T1000 (cell line): ENCODE measurements around the gene SEC23A.
"Not testable (repeated sequence)": the region's sequence is repeated elsewhere in the genome, so short reads cannot be mapped to it uniquely, and the experiment has no call there.

Source experiments
- DNase-seq: peaks from one replicate; lab custom pipeline; 2025; ENCODE audit warnings: mixed read lengths; lab: John Stamatoyannopoulos, UW

Gene SEC23A

GRCh38 chr14:39091716-39092115, 11.3 kb downstream of the SEC23A start:
- DNase-seq: no peak

DNA sequence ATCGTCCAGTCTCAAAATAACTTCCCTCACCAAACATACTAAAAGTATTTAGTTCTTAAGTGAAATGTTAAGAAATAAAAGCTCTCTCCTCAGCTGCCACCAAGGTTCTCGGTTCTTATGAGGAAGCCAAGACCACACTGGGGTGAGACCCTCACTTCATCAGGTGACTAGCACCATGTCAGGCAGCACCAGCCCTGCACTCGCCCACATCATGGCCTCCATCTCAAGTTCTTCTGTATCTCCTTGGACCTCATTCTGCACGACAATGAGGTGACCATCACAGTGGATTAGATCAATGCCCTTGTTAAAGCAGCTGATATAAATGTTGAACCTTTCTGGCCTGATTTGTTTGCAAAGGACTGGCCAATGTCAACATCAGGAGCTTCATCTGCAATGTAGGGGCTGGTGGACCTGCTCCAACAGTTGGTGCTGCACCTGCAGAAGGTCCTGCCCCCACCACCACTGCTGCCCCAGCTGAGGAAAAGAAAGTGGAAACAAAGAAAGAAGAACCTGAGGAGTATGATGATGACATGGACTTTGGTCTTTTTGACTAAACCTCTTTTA, 12.4 kb downstream of the SEC23A start:
- no peak for DNase-seq

GRCh38 chr14:39087493-39087892, 15.5 kb downstream of the SEC23A start:
- DNase-seq: no peak

- no peak for DNase-seq
Observed at GRCh38 chr14:39085933-39086332, 17.1 kb downstream of the SEC23A start.

GRCh38 chr14:39083127-39083526, 19.9 kb downstream of the SEC23A start:
- DNase-seq: no peak

DNA sequence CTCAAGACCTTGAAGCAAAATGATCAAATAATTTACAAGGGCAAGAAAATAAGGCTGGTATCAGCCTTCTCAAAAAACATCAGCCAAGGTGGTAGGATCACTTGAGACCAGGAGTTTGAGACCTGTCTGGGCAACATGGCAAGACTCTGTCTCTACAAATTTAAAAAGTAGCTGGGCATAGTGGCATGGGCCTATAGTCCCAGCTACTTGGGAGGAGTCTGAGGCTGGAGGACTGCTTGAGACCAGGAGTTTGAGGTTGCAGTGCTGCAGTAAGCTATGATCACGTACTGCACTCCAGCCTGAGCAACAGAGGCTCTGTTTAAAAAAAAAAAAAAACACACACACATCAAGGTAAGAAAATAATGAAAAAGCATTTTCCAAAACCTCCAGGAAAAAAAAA, 22.1 kb downstream of the SEC23A start:
- DNase-seq: no peak

DNA sequence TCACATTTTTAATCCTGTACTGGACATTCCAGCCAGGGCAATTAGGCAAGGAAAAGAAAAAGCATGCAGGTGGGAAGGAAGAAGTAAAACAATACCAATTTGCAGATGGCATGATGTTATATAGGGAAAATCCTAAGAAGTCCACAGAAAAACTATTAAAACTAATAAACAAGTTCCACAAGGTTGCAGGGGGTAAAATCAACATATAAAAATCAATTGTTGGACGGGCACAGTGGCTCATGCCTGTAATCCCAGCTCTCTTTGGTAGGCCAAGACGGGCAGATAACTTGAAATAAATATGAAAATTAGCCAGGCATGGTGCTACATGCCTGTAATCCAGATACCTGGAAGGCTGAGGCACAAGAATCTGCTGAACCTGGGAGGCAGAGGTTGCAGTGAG, 31.9 kb downstream of the SEC23A start:
- no peak for DNase-seq

GRCh38 chr14:39069923-39070322, 33.1 kb downstream of the SEC23A start:
- no peak for DNase-seq

GRCh38 chr14:39069169-39069805, 33.7 kb downstream of the SEC23A start:
- DNase-seq: not testable (repeated sequence)

- no peak for DNase-seq
Observed at GRCh38 chr14:39060818-39061437, 42.1 kb downstream of the SEC23A start.

DNA sequence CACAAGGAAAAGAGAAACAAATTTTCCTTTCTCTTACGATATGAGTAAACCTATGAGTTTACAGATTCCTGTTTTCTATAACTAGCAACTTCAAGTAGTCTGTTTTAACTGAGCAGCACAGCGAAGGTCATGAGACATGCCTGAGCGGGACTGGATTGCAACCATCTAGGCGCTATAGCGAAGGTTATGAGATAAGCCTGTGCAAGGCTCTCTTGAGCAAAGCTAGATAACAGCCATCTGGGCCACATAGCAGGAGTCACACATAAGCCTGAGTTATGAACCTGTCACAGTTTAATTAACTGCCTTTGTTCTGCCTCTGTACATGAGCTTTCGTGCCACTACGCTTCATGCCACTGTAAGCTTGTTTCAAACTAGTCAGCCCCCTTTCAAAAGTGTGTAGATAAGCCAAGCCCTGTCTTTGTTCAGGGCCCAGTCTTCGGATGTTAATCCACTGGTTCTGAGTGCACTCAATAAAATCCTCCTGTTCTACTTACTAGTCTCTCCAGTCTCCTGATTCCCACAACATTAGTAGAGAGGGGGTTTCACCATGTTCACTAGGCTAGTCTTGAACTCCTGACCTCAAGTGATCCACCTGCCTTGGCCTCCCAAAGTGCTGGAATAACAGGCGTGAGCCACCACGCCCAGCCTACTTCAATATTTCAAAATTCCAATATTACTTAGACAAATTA, 47.1 kb downstream of the SEC23A start:
- no peak for DNase-seq

- DNase-seq: not testable (repeated sequence)
Observed at GRCh38 chr14:39052869-39053454, 50.1 kb downstream of the SEC23A start.

GRCh38 chr14:39050389-39050788, 52.6 kb downstream of the SEC23A start:
- DNase-seq: peak; percentile 30

DNA sequence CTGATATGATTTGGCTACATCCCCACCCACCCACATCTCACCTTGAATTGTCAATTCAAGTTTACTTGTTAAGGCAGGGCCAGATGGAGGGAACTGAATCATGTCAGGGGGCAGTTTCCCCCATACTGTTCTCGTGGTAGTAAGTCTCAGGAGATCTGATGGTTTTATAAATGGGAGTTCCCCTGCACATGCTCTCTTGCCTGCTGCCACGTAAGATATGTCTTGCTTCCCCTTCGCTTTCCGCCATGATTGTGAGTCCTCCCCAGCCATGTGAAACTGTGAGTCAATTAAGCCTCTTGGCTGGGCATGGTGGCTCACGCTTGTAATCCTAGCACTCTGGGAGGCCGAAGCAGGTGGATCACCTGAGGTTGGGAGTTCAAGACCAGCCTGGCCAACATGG, 57.1 kb downstream of the SEC23A start:
- DNase-seq: not testable (repeated sequence)

GRCh38 chr14:39043352-39043943, 59.6 kb downstream of the SEC23A start:
- DNase-seq: no peak

- DNase-seq: no peak
Observed at GRCh38 chr14:39040529-39040928, 62.5 kb downstream of the SEC23A start.

DNA sequence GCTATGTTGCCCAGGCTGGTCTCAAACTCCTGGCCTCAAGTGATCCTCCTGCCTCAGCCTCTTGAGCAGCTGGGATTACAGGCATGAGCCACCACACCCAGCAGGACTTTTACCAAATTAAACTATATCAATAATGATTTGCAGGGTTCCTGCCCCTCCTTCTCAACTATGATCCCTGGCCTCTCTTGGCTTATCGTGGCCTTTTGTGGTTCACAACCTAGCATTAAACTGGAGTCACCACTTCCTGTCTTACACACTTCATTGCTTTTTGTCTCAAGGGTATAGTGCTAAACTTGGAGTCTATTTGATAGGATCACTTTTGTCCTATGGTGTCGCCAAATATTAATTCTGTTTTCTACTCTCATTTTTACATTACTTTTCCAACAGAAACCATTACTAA, 64.5 kb downstream of the SEC23A start:
- DNase-seq: no peak

DNA sequence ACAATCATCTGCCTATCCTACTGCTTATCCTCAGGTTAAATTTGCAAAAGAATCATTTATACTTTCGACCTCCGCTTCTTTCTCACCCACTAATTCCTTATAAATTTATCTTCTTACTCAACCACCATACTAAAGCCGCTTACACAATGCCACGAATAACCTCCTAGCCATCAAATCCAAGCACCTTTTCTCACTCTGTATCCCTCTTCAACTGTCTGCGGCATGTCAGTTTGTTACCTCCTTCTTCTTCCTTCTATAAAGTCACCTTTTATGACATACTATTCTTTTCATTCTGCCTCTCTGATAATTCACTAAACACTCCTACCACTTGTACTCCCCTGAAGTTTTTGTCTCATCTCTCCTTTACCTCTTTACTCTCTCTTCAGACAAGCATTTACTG, 66.3 kb downstream of the SEC23A start:
- no peak for DNase-seq

DNA sequence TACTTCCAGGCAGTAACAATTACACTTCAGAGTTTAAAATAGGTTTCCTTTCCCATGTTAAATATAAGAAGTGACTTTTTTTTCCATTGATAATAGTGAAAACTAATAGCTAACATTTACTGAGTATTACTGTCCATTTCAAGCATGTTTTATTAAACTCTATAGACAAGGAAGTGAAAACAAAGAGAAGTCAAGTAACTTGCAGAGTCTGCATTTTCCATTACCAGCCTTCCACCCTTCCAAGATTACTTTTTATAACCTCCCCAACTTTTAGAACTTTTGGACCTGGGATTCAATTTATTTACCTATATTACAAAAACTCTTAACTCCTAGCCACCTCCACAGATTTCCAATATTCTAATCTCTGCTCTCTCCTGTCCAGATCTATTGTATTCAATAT, 67.7 kb downstream of the SEC23A start:
- no peak for DNase-seq

GRCh38 chr14:39034481-39035296, 68.3 kb downstream of the SEC23A start:
- no peak for DNase-seq

DNA sequence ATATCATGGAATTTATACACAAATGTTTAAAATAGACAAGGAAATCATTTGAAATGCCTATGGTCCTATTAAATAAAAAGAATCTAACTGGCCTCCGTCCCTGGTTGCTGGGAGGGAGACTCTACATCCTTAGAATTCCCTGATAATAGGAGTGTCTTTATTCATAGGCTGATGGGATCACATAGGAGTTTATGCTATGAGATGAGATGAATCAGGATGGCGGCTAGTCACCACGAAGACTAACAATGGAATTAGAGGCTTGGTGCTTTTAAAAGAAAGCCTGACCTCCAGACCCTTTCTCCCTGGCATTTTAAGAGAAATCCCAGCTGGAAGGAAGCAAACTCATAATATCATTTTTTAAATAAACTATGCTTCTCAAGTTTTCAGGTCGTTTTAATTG, 69.7 kb downstream of the SEC23A start:
- no peak for DNase-seq
